Stimulated activated CD4-positive, alpha-beta T cell treated with anti-CD3 and anti-CD28 coated beads, Interleukin-12 subunit alpha, Interleukin-12 subunit beta, amount 100 ng/mL, for 4 hours (primary cell): Measurements from ENCODE around the gene DPH6.

Experiments
- DNase-seq: peaks from one replicate; pipeline ENCODE4 v3.0.0-alpha.2; 2020

Gene DPH6

GRCh38 chr15:35323141-35323540 lies 222.8 kb downstream of the DPH6 start:
- DNase-seq: no peak

- DNase-seq: no peak
Measured at GRCh38 chr15:35321926-35322325, 224.0 kb downstream of the DPH6 start.

GRCh38 chr15:35320911-35321310 lies 225.1 kb downstream of the DPH6 start:
- no peak for DNase-seq
